Mammary epithelial cell (primary cell): ENCODE measurements around the gene ESRP2.

Experiments used
- EZH2 ChIP-seq: IDR thresholded peaks from 2 replicates; pipeline ENCODE4 v1.6.1; 2012; ENCODE audit warnings: low read length, inconsistent platforms, borderline replicate concordance
- TF ChIP-seq, protein P1 (sequence below), 2 donors: IDR thresholded peaks in 1 of 2; conservative IDR thresholded peaks in 1 of 2; 2 replicates each; pipeline ENCODE4 v1.5.1; 2011 to 2012; ENCODE audit warnings: inconsistent platforms in 2 of 2, low read length in 2 of 2, mild to moderate bottlenecking in 2 of 2, control low read depth in 1 of 2, low read depth in 1 of 2; ENCODE audit not compliant: insufficient read depth in 1 of 2; ENCODE audit errors: extremely low read depth in 1 of 2

DNA sequence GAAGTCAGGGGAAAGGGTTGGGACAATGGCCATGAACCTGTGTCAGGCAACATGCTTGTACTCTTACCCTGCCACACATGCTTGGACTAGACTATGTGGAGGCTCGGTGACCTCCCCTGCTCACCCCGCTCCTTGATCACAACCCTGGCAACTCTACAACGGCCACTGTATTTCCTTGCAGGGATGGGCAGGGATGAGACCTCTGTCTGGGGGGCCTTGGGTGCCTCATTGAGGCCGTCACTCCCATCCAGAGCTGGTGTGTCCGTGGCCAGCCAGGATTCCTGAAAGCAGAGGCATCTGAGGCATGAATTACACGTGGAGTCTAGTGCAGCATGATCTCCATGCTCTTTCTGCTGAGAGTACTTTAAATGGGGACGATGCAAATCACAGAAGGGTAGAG, 10.2 kb upstream of the ESRP2 start:
- TF ChIP-seq, protein P1, sequence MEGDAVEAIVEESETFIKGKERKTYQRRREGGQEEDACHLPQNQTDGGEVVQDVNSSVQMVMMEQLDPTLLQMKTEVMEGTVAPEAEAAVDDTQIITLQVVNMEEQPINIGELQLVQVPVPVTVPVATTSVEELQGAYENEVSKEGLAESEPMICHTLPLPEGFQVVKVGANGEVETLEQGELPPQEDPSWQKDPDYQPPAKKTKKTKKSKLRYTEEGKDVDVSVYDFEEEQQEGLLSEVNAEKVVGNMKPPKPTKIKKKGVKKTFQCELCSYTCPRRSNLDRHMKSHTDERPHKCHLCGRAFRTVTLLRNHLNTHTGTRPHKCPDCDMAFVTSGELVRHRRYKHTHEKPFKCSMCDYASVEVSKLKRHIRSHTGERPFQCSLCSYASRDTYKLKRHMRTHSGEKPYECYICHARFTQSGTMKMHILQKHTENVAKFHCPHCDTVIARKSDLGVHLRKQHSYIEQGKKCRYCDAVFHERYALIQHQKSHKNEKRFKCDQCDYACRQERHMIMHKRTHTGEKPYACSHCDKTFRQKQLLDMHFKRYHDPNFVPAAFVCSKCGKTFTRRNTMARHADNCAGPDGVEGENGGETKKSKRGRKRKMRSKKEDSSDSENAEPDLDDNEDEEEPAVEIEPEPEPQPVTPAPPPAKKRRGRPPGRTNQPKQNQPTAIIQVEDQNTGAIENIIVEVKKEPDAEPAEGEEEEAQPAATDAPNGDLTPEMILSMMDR (conservative IDR thresholded peaks at IDR 0.05 in 1 of 2, IDR thresholded peaks at IDR 0.05 in 1 of 2; ENCODE audit: extremely low read depth in 1 of 2, insufficient read depth in 1 of 2, low read depth in 1 of 2, low read length in 2 of 2): no peak
- TF ChIP-seq EZH2: no peak
